H54 (cell line): ENCODE data around the gene CHODL.

Experiments
- DNase-seq: peaks from one replicate; pipeline ENCODE4 v3.0.0; 2011; ENCODE audit warnings: low spot score, mixed read lengths; ENCODE audit not compliant: insufficient read length
- FAIRE-seq: peaks from 3 replicates; lab custom pipeline; 2011; peaks lifted over from hg19 to GRCh38; lab: Jason Lieb, UNC
- POLR2A ChIP-seq: IDR thresholded peaks from 2 replicates; pipeline ENCODE4 v1.6.1; 2011; ENCODE audit warnings: low read depth, mild to moderate bottlenecking, low read length

Gene CHODL

GRCh38 chr21:18265944-18266343, 21.3 kb downstream of the CHODL start:
- FAIRE-seq (no peak), DNase-seq (no peak)
- TF ChIP-seq POLR2A = no peak

- DNase-seq = no peak
- TF ChIP-seq POLR2A = no peak
- FAIRE-seq = no peak
Measured at GRCh38 chr21:18267496-18267895, 22.9 kb downstream of the CHODL start.

GRCh38 chr21:18268906-18269305, 24.3 kb downstream of the CHODL start:
- TF ChIP-seq POLR2A = no peak
- no peak for FAIRE-seq
- no peak for DNase-seq

GRCh38 chr21:18269856-18270255, 25.2 kb downstream of the CHODL start:
- DNase-seq (no peak), FAIRE-seq (no peak)
- TF ChIP-seq POLR2A = no peak

- TF ChIP-seq POLR2A = no peak
- no peak for FAIRE-seq
- DNase-seq = no peak
Measured at GRCh38 chr21:18273400-18273799, 28.8 kb downstream of the CHODL start.

- DNase-seq (no peak), FAIRE-seq (no peak)
- no peak for TF ChIP-seq POLR2A
Measured at GRCh38 chr21:18274370-18274769, 29.7 kb downstream of the CHODL start.

GRCh38 chr21:18275781-18276180, 31.1 kb downstream of the CHODL start:
- no peak for TF ChIP-seq POLR2A
- FAIRE-seq (no peak), DNase-seq (no peak)

- DNase-seq (no peak), FAIRE-seq (no peak)
- TF ChIP-seq POLR2A = no peak
Measured at GRCh38 chr21:18285379-18285778, 40.7 kb downstream of the CHODL start.

GRCh38 chr21:18289876-18290275, 45.2 kb downstream of the CHODL start:
- DNase-seq (no peak), FAIRE-seq (no peak)
- no peak for TF ChIP-seq POLR2A

- DNase-seq (no peak), FAIRE-seq (no peak)
- TF ChIP-seq POLR2A = no peak
Measured at GRCh38 chr21:18294100-18294499, 49.5 kb downstream of the CHODL start.

- FAIRE-seq = no peak
- TF ChIP-seq POLR2A = no peak
- DNase-seq = no peak
Measured at GRCh38 chr21:18298228-18298627, 53.6 kb downstream of the CHODL start.
